T47D (cell line): Measurements from ENCODE around the gene HDGFL2.

Experiments used
- DNase-seq, 2 experiments: peaks; one replicate each; pipeline versions ENCODE4 v3.0.0 to v3.0.0-alpha.2; 2011 to 2012; ENCODE audit warnings: low read depth in 1 of 2, low spot score in 1 of 2
- JUND ChIP-seq: IDR thresholded peaks from 2 replicates; pipeline ENCODE4 v1.6.1; 2012; ENCODE audit warnings: low read depth
- in situ Hi-C: cut with HindIII; loops from 2 replicates; pipeline ENCODE4 v1.10.0; 2016; ENCODE audit warnings: low sequenced_read_pairs, low pct_unique_long_range_greater_than_20kb

Gene HDGFL2

DNA sequence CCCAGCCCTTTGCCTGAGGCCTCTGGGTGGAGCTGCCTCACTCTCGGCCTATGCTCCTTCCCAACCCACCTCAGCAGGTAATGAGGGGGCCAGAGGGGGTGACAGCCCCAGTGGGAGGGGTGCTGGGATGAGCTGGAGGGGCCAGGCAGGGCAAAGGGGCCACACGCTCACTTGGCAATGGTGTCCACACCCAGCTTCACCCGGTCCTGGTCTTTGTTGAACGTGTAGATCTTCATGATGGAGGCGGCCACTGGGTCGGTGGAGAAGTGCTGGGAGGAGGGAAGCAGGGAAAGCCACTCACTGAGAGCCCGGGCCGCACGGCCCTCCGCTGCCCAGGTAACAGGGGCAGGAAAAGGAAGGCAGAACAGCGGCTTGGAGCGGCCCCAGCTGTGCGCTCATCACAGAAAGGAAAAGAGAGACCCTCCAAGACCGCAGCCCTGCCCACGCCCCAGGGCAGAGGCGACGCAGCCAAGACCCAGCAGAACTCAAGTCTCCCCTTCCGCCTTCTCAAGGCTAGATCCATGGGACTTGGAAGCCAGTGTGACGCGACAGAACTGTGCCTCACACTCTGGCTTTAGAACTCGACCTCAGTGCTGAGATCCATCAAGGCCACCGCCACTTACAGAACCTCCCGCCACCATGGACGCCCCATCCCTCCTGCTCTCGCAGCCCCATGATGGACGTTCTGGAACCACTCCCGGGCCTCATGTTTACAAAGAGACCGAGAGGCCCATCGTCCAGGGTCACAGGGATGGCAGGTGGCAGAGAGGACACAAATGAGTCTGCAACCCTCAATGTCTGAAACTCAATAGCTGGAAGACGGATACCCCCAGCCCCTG lies 23.7 kb upstream of the HDGFL2 start:
- TF ChIP-seq JUND: no peak
- in situ Hi-C loops: no loop called here
- no peak for DNase-seq

GRCh38 chr19:4449022-4449638 lies 23.0 kb upstream of the HDGFL2 start:
- TF ChIP-seq JUND: no peak
- DNase-seq: no peak
- in situ Hi-C loops: no loop called here

- in situ Hi-C loops: no loop called here
- no peak for DNase-seq
- no peak for TF ChIP-seq JUND
These were observed 22.5 kb upstream of the HDGFL2 start for GRCh38 chr19:4449639-4450028.

GRCh38 chr19:4452230-4452990 lies 19.7 kb upstream of the HDGFL2 start:
- no peak for TF ChIP-seq JUND
- in situ Hi-C loops: no loop called here

DNA sequence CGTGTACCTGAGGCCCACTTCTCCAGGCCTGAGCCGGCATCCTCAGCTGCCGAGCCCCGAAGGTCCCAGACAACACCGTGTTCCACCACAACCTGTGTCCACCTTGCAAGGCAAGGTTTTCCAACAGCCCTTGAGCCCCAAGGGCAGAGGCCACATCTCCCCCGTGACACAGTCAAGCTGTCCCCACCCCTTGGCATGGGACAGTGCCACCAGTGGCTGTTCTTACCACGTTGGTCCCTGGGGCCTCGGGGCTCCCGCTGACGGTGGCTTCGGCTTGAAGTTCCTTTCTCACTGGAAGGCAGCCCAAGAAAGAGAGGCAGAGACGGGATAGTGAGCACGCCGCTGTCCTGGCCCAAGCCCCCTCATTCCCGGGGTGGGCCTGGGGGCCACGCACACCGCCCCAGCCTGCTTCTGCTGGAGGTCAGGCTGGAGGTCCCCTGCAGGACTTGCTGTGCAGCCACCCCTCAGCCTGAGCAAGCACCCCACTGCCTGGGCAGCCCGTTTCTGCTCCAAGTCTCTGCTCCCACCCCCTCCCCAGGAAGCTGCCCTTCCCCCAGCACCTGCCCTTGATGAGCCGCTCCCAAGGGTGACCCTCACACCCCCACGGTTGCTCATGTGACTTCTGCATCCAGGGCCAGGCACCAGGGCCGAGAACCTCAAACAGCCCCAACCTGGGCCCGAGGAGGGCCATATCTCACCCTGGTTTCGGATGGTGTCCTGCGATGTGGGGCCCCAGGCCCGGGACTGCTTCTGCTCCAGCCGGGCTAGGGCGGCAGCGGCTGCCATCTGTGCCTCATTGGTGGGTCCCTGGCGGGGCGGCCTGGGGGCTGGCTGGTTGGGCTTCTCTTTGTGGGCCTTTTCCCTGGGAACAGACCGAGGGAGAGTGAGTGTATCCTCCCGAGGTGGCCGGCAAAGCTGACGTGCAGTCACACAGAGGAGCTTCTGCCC lies 18.6 kb upstream of the HDGFL2 start:
- DNase-seq: no peak
- in situ Hi-C loops: no loop called here
- TF ChIP-seq JUND: no peak

More at GRCh38 chr19:4452230-4452990, 19.7 kb upstream of the HDGFL2 start:
- DNase-seq: no peak

DNA sequence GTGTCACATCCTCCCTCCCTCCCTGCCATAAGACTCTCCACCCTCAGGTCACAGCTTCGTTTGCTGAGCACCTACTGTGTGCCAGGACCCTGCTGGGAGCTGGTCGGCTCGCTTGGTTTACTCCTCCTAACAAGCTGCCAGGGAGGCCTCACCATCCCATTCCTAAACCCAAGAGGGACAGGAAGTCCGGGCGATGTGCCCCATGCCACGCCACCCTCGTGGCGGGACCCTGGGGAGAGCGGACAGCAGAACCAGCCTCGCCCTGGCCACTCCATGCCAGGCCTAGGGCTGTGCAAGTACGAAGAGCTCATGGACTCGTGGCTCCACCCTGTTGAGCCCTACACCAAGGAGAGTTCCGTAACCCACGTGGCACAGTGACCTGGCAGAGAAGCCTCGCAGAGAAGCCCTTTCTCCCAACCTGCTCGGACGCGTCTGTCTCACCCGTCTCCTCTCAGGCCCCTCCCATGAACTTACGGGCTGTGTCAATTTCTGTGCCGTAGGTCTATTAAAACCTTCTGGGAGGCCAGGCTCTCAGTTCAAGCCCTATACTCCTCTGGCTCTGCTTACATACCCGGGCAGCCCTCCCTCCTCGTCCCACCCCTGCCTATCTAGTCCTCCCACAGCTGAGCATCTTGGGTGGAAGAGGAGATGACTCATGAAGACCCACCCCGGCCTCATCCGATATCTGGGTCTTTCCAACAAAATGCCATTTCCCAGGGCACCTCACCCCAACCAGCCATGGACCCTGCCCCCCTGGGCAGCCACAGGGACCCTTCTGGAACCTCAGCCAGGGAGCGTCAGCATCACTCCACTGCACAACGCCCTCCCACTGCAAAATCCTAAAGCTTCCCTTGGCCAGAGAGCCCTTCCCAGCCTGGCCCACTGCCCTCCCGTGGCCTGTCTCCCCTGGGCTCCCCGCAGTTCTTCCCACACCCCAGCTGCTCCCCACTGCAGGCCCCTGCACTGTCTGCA lies 17.1 kb upstream of the HDGFL2 start:
- DNase-seq: no peak
- in situ Hi-C loops: no loop called here
- no peak for TF ChIP-seq JUND

DNA sequence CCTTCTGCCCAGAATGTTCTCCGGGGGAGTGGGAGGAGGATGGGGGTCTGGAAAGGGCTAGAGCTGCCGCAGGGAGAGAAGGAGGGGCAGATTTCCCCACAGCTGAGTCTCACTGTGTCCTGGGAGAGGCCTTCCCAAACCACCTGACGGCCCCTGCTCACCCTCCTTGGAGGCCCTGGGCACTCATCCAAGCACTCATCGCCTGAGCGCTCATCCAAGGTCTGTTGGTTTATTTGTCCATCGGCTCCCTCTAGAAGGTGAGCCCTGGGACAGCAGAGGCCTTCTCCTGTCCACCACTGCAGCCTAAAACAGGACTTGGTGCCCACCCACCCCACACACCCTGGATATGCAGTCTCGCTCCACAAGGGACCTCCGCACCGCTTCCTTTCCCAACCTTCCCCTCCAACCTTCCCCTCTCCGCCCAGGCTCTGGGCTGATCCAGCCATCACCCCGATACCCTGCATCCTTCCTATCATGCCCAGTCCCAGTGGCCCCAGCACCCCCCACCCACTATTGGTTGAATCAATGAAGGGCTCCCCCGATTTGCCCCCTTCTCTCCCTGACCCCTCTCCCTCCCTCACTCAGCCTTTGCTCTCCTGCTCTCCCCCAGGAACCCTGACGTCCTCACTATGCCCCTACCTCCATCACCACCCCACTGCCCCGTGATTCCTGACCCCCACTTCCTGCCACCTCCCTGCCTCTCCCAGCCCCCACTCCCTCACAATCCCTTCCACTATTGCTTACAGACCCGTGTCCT lies 16.2 kb upstream of the HDGFL2 start:
- in situ Hi-C loops: no loop called here
- DNase-seq: no peak
- TF ChIP-seq JUND: no peak

DNA sequence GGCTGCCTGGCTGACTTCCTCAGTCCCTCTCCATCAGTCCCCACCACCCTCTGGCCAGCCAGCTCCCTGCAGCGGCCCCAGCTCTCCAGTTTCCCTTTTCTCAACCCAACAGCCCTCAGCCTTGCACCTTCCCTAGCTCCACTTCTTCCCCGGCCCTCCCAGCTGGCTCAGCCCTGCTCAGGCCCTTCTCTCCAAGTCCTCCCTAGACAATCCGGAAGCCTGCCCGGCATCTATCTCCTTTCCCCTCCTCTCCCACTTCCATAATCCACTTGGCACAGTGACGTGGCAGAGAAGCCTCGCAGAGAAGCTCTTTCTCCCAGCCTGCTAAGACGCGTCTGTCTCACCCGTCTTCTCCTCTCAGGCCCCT lies 15.6 kb upstream of the HDGFL2 start:
- no peak for TF ChIP-seq JUND
- in situ Hi-C loops: no loop called here
- no peak for DNase-seq

GRCh38 chr19:4456843-4457653 lies 15.0 kb upstream of the HDGFL2 start:
- in situ Hi-C loops: no loop called here

More at GRCh38 chr19:4456843-4457653, 15.0 kb upstream of the HDGFL2 start:
- DNase-seq: no peak
- TF ChIP-seq JUND: no peak
